Measurements from ENCODE around the gene LZTFL1.

The LZTFL1 gene

GRCh38 chr3:45776611-45777010 lies 65.3 kb downstream of the LZTFL1 start:
- no peak for DNase-seq (ENCODE audit: low read depth)
- no peak overlapping the region for H3K4me3 ChIP-seq (ENCODE audit: low read depth, low read length)
- no peak for TF ChIP-seq CTCF (IDR thresholded peaks at IDR 0.05; ENCODE audit: insufficient read depth, low read depth, low read length, missing control alignments)

GRCh38 chr3:45776301-45776595 lies 65.7 kb downstream of the LZTFL1 start:
- DNase-seq (ENCODE audit: low read depth): no peak
- TF ChIP-seq CTCF (IDR thresholded peaks at IDR 0.05; ENCODE audit: insufficient read depth, low read depth, low read length, missing control alignments): no peak
- H3K4me3 ChIP-seq (ENCODE audit: low read depth, low read length): no peak overlapping the region

- DNase-seq (ENCODE audit: low read depth): no peak
- no peak overlapping the region for H3K4me3 ChIP-seq (ENCODE audit: low read depth, low read length)
- no peak for TF ChIP-seq CTCF (IDR thresholded peaks at IDR 0.05; ENCODE audit: insufficient read depth, low read depth, low read length, missing control alignments)
These were observed 66.2 kb downstream of the LZTFL1 start for GRCh38 chr3:45775571-45776300.

- no peak for DNase-seq (ENCODE audit: low read depth)
- TF ChIP-seq CTCF (IDR thresholded peaks at IDR 0.05; ENCODE audit: insufficient read depth, low read depth, low read length, missing control alignments): no peak
These were observed 67.1 kb downstream of the LZTFL1 start for GRCh38 chr3:45774581-45775521.

GRCh38 chr3:45773714-45774449 lies 68.0 kb downstream of the LZTFL1 start:
- no peak overlapping the region for H3K4me3 ChIP-seq (ENCODE audit: low read depth, low read length)
- TF ChIP-seq CTCF (IDR thresholded peaks at IDR 0.05; ENCODE audit: insufficient read depth, low read depth, low read length, missing control alignments): no peak
- DNase-seq (ENCODE audit: low read depth): no peak

More at GRCh38 chr3:45774581-45775521, 67.1 kb downstream of the LZTFL1 start:
- no peak overlapping the region for H3K4me3 ChIP-seq (ENCODE audit: low read depth, low read length)
